GM23338 (cell line): ENCODE measurements around the gene KIAA0513.

ENCODE experiments used
- CREB1 ChIP-seq: fragments of 250-450 bp; sonication (Bioruptor Pico); IDR thresholded peaks from 2 replicates; pipeline ENCODE4 v1.5.0; 2020; ENCODE audit warnings: low read depth, mild to moderate bottlenecking, moderate library complexity
- ETS1 ChIP-seq: IDR thresholded peaks from 2 replicates; pipeline ENCODE4 v1.6.1; 2016; ENCODE audit warnings: antibody characterized with exemption
- EZH2 ChIP-seq: fragments of 200-600 bp; sonication (generic); IDR thresholded peaks from one replicate; pipeline ENCODE4 v1.8.0; 2017; ENCODE audit warnings: antibody characterized with exemption, mild to moderate bottlenecking, low read depth; ENCODE audit not compliant: unreplicated experiment
- EZH2phosphoT487 ChIP-seq: fragments of 200-600 bp; sonication (generic); IDR thresholded peaks from one replicate; pipeline ENCODE4 v1.8.1; 2018; ENCODE audit warnings: antibody characterized with exemption; ENCODE audit not compliant: unreplicated experiment
- JUNB ChIP-seq: IDR thresholded peaks from one replicate; pipeline ENCODE4 v1.6.1; 2016; ENCODE audit warnings: antibody characterized with exemption; ENCODE audit not compliant: unreplicated experiment
- POLR2AphosphoS5 ChIP-seq: IDR thresholded peaks from 2 replicates; pipeline ENCODE4 v1.6.1; 2016; ENCODE audit warnings: antibody characterized with exemption, low read depth
- STAT1 ChIP-seq: IDR thresholded peaks from one replicate; pipeline ENCODE4 v1.6.1; 2016; ENCODE audit warnings: antibody characterized with exemption; ENCODE audit not compliant: unreplicated experiment
- ZNF114 ChIP-seq: fragments of 250-450 bp; sonication (Bioruptor Pico); IDR thresholded peaks from 2 replicates; pipeline ENCODE4 v1.5.0; 2020; ENCODE audit warnings: mild to moderate bottlenecking, moderate library complexity
- ZNF331 ChIP-seq: fragments of 250-450 bp; sonication (Bioruptor Pico); IDR thresholded peaks from 2 replicates; pipeline ENCODE4 v1.5.0; 2020; ENCODE audit warnings: low read depth, mild to moderate bottlenecking, moderate library complexity
- TF ChIP-seq, protein P1 (sequence below), 2 experiments: fragments of 200-600 bp in 1 of 2; sonication (generic) in 1 of 2; conservative IDR thresholded peaks; 2 replicates each; pipeline versions ENCODE4 v1.5.1 to v1.6.1; 2016 to 2017; ENCODE audit warnings: antibody characterized with exemption in 2 of 2, low read depth in 2 of 2, mild to moderate bottlenecking in 2 of 2, moderate library complexity in 1 of 2
- TF ChIP-seq, protein P2 (sequence below): IDR thresholded peaks from one replicate; pipeline ENCODE4 v1.6.1; 2018; ENCODE audit warnings: antibody characterized with exemption; ENCODE audit not compliant: unreplicated experiment

GRCh38 chr16:85084841-85085510, 57.4 kb downstream of the KIAA0513 start:
- TF ChIP-seq, protein P1, sequence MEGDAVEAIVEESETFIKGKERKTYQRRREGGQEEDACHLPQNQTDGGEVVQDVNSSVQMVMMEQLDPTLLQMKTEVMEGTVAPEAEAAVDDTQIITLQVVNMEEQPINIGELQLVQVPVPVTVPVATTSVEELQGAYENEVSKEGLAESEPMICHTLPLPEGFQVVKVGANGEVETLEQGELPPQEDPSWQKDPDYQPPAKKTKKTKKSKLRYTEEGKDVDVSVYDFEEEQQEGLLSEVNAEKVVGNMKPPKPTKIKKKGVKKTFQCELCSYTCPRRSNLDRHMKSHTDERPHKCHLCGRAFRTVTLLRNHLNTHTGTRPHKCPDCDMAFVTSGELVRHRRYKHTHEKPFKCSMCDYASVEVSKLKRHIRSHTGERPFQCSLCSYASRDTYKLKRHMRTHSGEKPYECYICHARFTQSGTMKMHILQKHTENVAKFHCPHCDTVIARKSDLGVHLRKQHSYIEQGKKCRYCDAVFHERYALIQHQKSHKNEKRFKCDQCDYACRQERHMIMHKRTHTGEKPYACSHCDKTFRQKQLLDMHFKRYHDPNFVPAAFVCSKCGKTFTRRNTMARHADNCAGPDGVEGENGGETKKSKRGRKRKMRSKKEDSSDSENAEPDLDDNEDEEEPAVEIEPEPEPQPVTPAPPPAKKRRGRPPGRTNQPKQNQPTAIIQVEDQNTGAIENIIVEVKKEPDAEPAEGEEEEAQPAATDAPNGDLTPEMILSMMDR (conservative IDR thresholded peaks at IDR 0.05; ENCODE audit: low read depth in 2 of 2): no peak
- TF ChIP-seq POLR2AphosphoS5: no peak
- no peak for TF ChIP-seq ZNF114
- TF ChIP-seq ETS1: no peak
- TF ChIP-seq EZH2phosphoT487: no peak
- no peak for TF ChIP-seq STAT1
- TF ChIP-seq CREB1 (CRISPR knock-in tag): no peak
- TF ChIP-seq EZH2: no peak
- TF ChIP-seq, protein P2, sequence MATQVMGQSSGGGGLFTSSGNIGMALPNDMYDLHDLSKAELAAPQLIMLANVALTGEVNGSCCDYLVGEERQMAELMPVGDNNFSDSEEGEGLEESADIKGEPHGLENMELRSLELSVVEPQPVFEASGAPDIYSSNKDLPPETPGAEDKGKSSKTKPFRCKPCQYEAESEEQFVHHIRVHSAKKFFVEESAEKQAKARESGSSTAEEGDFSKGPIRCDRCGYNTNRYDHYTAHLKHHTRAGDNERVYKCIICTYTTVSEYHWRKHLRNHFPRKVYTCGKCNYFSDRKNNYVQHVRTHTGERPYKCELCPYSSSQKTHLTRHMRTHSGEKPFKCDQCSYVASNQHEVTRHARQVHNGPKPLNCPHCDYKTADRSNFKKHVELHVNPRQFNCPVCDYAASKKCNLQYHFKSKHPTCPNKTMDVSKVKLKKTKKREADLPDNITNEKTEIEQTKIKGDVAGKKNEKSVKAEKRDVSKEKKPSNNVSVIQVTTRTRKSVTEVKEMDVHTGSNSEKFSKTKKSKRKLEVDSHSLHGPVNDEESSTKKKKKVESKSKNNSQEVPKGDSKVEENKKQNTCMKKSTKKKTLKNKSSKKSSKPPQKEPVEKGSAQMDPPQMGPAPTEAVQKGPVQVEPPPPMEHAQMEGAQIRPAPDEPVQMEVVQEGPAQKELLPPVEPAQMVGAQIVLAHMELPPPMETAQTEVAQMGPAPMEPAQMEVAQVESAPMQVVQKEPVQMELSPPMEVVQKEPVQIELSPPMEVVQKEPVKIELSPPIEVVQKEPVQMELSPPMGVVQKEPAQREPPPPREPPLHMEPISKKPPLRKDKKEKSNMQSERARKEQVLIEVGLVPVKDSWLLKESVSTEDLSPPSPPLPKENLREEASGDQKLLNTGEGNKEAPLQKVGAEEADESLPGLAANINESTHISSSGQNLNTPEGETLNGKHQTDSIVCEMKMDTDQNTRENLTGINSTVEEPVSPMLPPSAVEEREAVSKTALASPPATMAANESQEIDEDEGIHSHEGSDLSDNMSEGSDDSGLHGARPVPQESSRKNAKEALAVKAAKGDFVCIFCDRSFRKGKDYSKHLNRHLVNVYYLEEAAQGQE: no peak
- TF ChIP-seq JUNB: no peak
- TF ChIP-seq ZNF331 (CRISPR knock-in tag): no peak
